ENCODE data around the gene TP73.

Gene TP73

GRCh38 chr1:3653286-3653618, 936 bp downstream of the TP73 start:
- DNase-seq (ENCODE audit: low spot score), result peak; percentile 19

DNA sequence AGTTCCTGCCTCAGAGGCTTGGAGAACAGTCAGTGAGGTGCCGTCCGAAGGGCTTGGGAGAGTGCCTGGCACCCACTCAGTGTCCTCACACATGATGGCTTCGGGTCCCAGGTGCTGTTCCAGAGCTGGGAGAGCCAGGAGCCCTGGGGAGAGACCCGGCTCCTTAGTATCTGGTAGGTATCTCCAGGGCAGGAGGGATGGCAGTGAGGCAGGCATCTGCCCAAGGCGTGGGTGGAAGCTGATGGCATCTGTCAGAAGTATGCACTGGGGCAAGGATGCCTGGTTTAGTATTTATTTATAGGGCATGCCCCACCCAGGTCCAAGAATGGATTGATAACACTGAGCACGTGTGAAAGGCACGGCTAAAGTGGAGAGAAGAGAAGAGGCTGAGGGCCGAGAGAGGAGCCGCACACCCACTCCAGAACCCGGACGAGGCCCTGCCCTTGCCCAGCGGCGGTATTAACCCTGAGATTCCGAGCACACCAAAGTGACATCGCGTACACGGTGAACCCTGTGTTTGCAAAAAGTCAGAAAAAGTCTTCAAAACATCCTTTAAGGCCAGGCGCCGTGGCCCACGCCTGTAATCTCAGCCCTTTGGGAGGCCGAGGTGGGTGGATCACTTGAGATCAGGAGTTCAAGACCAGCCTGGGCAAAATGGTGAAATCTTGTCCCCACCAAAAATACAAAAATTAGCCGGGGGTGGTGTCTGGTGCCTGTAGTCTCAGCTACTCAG, 2.4 kb downstream of the TP73 start:
- no peak for DNase-seq (ENCODE audit: low spot score)

GRCh38 chr1:3656450-3657095, 4.3 kb downstream of the TP73 start:
- DNase-seq (ENCODE audit: low spot score), result no peak

GRCh38 chr1:3657096-3657475, 4.8 kb downstream of the TP73 start:
- no peak for DNase-seq (ENCODE audit: low spot score)

DNA sequence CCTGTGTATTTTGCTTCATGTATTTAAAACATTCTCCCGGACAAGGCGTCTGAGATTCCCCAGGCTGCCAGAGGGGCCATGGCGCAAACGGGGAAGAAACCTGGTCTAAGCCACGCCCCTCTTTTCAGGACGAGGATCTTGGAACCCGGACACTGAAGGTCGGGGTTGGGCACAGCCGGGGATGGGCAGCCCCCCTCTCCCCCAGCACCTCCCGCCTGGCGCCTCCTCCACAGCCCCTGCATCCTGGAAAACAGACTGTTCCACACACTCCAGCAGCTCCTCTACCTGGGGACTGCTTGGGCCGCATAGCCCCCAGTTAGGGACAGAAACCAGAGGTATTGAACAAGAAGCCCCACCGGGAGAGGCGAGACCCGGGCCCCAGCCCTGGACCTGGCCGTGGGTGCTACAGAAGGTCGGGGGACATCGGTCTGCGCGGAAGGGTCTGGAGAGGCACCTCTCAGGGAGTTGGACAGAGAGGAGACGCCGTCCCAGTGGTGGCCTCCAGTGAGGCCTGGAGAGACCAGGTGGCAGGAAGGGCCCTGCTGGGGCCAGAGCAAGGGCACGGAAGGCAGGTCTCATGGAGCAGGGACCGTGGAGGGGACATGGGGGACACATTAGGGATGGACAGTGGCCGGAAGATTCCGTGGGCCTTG, 5.4 kb downstream of the TP73 start:
- no peak for DNase-seq (ENCODE audit: low spot score)

DNA sequence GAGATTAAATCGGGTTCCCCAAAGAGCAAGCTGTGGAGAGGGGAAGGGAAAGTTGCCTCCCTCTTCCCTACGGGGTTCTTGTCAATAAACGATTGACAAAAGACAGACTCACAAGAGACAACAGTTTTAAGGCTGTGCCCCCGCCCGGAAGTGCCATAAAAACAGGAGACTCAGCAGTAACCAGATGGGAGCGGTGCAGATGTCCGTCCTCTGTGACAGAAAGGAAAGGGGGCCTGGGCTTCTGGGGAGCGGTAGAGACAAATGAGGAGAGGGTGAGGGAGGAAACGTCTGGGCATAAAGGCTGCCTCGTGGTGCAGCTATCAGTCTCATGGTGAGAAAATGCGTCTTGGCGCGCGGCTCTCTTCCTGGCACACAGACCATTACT, 5.9 kb downstream of the TP73 start:
- no peak for DNase-seq (ENCODE audit: low spot score)

DNA sequence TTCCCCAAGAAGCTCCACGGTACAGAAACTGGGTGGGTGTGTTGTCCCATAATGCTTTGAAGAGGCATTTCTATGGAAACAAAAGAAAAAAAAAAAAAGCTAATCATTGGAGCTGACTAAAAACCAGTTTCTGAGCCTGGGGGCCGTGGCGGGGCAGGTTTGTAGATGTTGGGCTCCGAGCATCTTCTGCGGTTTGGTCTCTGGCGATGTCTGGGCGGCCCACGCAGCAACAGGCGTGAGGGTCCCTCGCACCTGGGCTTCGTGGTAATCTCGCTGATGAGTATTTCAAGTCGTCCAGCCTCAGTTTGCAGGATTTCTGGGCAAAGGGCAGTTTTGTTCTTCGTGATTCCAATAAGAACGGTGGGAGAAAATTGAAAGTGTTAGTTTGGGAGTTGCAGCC, 6.8 kb downstream of the TP73 start:
- no peak for DNase-seq (ENCODE audit: low spot score)

GRCh38 chr1:3660704-3661103, 8.4 kb downstream of the TP73 start:
- DNase-seq (ENCODE audit: low spot score), result no peak

DNA sequence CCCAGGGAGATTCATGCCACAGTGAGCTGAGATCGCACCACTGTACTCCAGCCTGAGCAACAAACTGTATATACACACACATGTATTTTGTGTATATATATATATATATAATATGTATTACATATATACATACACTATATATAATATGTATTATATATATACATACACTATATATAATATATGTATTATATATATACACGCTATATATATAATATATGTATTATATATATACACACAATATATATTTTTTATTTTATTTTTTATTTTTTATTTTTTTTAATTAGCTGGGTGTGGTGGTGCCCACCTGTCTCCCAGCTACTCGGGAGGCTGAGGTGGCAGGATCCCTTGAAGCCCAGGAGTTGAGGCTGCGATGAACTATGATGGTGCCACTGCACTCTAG, 9.3 kb downstream of the TP73 start:
- DNase-seq (ENCODE audit: low spot score), result no peak

DNA sequence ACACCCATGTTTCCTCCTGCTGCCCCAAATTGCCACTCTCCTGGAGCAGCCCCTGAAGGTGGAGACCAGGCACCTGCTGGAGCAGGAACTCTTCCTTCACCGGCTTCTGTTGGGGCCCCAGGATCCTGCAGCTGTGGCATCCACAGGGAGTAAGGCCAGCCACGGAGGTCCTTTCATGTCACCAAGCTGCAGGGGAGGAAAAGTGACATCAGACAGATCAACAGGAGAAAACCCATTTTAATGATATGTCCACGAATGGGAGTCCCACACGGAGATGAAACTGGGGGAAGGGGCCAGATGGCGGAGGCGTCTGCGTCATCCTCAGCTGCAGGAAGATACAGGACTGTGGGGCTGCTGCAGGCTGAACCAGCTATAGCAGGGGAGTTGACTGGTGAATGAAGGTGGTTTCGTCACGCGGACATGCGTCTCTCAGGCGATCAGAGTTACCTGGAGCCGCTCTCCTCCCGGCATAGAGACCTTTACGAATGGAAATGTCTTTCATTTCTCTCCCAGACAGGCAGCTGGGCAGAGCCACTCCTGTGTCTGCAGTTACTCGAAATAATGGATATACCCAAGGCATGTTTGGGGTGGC, 9.9 kb downstream of the TP73 start:
- no peak for DNase-seq (ENCODE audit: low spot score)

DNA sequence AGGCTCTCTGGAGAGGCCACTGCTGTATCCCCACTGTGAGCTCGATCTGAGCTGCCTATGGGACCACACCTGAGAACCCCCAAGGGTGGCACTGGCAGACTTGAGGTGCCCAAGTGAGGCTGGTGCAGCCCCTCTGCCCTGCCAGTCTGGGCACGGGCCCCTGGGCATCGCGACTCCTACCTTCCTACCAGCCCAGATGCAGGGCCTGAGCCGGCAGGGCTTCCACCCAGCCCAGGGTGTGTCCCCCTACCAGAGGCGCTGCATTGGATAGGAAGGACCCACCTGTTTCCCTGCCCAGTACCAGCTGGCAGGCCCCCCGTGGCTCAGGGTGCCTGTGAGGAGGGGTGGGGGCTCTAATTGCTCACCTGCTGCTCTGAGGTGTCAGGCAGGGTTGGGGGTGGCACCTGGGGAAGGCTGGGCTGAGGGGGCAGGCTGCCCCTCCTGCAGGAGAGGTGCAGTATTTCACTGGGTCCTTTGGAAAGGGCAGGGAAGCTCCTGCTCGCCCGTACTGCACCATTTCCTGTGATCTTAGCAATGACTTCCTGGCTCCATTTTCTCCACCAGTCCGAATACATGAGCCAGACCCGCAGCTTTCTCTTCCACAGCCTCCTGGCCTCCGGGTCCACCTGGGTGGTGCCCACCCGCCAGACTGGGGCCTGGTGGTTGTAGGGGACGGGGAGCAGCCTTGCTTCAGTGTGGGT, 11.8 kb downstream of the TP73 start:
- no peak for DNase-seq (ENCODE audit: low spot score)

DNA sequence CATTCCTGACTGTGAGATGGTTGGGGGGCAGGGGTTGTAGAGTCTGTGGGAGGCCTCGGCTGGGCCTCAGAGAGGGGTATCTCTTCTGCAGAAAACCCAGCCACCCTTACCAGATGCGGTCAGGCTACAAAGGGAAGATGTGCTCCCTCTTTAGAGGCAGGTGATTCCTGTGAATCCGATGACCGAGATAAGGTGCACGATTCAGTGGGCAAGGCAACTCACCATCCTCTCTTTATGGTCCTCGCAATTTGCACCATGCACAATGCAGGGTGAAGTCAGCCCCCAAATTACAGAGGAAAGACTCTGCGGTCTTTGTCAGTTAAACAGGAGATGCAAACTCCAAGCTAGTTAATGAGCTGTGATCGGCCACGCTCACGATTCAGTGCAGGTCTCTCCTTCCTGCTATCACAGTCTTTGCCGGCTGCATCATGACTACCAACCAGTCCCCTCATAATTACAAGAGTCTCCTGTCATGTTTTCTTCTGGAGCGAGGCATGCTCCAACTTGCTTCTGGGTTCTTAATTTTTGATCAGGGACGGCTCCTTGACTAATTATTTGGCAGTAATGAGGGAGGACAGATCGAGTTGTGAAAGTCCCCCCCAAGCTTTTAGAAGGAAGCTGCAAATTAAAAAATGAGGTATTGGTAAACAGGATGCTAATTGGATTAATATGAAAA, 12.5 kb downstream of the TP73 start:
- no peak for DNase-seq (ENCODE audit: low spot score)

DNA sequence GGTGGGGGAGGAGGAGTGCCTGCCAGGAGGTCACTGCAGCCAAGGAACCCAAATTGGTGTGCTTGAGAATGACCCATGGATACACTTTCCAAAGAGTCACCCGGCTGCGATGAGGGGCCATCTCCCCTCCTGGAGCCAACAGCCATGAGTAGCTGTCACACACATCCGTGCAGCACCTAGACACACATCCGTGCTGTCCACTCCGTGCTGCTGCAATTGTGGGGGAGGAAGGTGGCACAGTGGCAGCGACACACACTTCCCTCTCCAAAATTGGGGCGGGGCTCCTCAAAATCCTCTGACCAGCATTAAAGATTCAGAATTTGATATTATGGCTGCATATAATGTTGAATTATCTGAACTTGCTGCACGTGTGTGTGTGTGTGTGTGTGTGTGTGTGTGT, 15.8 kb downstream of the TP73 start:
- no peak for DNase-seq (ENCODE audit: low spot score)

DNA sequence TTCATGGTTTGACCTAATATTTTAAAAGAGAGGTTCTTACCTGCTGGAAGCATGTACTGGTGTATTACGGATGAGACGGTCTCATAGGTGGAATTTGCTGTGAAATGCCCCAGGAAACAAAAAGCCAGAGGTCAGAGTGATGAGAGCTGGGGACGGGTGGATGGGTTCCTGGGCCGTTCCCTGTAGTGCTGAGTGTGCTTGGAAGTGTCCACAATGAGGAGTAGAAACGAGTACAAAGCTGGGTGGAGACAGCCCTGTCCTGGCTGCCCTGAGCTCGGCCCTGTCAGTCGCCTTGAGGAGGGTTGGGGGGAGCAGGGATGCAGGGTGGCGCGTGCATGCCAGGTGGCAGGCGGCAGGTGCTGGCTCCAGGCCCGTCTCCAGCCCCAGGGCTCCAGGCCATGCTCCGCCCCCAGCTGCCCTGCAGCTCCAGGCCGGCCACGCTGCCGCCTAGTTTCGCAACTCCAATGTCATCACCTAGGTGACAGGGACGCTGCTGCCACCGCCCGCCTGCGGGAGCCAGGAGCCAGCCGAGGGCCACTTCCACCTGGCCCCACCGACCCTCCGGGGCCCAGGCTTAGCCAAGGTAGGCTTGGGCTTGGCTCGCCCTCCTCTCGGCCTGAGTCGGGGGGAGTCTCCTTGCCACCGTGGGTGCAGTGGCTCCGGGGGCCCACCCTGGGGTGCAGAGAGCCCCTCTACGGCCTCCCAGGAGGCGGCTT, 16.4 kb downstream of the TP73 start:
- DNase-seq (ENCODE audit: low spot score), result peak; percentile 82

DNA sequence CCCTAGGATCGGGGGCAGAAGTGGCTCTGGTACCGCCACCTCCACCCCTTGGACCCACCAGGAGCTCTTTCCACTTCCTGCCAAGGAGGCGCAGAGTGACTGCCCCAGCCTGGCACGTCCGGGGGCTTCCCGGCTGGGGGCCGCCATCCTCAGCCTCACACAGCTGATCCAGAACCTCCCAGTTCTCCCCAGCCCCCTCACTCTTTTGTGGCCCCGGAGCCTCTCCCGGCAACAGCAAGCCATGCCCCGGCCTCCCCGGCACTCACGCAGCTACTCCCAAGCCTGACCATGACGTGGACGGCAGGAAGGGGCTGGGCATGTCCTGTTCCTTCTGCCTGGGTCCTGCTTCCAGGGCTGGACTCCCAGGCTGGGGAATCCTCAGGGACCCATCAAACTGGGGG, 17.1 kb downstream of the TP73 start:
- no peak for DNase-seq (ENCODE audit: low spot score)

DNA sequence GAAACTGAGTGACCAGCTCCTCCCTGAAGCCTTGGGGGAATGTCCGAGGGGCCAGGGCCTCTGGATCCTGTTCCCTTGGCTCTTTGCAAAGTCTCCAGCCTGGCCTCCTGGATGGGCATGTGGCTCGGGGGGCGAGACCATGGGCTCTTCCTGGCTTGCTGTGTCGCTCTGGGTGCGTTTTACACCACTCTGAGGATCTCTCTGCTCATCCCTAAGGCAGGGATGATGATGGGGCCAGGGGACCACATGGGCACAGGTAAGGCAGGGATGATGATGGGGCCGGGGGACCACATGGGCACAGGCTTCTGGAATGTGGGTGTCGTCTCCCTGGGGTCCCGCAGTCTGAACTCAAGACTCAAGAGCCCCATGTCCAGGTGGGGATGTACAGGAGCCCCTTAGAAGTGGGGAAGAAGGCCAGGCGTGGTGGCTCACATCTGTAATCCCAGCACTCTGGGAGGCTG, 17.7 kb downstream of the TP73 start:
- no peak for DNase-seq (ENCODE audit: low spot score)

DNA sequence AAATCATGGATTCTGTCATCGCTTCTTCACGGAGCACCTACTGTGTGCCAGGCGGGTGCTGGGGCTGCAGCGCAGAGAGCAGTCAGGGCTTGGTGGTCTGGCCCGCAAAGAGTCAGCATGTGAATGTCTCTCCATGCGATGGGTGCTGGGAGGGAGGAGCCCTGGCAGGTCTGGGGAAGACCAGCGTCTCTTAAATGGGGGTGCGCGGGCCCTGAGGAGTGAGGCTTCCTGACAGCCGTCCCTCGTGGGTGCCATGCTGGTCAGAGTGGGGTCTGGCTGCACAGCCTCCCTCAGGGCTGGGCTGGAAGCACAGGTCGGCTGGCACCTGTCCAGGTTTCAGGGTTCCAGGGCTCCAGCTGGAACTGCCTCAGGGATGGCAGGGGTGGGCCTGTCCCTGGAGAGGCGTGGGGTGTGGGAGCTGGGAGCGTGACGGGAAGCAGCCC, 18.5 kb downstream of the TP73 start:
- DNase-seq (ENCODE audit: low spot score), result no peak

GRCh38 chr1:3671371-3672180, 19.3 kb downstream of the TP73 start:
- DNase-seq (ENCODE audit: low spot score), result no peak

GRCh38 chr1:3672231-3672970, 20.1 kb downstream of the TP73 start:
- DNase-seq (ENCODE audit: low spot score), result no peak

DNA sequence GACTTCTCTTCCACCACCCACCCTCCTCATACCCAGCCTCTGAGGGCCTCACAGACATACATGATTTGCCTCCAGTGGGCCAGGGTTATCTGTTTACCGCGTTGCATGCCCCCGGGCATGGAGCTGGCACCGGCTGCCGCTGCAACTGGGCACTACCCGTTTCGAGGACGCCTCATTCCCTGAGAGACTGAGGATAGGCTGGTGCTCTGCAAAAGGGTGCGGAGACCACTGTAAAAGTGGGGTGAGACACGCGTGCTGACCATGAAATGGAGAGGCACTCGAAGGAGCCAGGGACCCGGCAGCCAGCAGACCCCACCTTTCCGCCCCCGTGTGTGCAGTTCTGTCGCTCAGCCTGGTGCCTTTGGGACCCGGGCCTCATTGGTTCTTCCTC, 20.6 kb downstream of the TP73 start:
- DNase-seq (ENCODE audit: low spot score), result no peak

All from cerebellar cortex (tissue), 1 donor.